Panc1 (cell line): ENCODE measurements around the gene TMED9. TPM values are rescaled to one million over a fixed set of nuclear protein-coding genes. Genes with fewer than 3 reads are reported as not detected.

Experiments
- ATAC-seq: fragments of 200-7000 bp; cut with Tn5 transposase; 2 replicates; pipeline ENCODE4 v1.9.1; 2020; ENCODE audit warnings: mild to moderate bottlenecking, moderate library complexity
- BruUV-seq: library from RNA; stranded (reverse); fragments of 400-500 nt; replicated peaks from 2 replicates; lab custom pipeline; 2021; lab: Mats Ljungman, UMichigan
- CTCF ChIA-PET: fragments of 300-600 bp; sonication (Branson Sonifier 250); formaldehyde crosslinking; loops from one replicate; lab custom pipeline; 2022; ENCODE audit warnings: antibody characterized with exemption; lab: Charles Lee
- POLR2A ChIA-PET: fragments of 300-600 bp; sonication (Branson Sonifier 250); formaldehyde crosslinking; loops from one replicate; lab custom pipeline; 2022; ENCODE audit warnings: antibody characterized with exemption; lab: Charles Lee
- DNase-seq: peaks from one replicate; pipeline ENCODE4 v3.0.0-alpha.2; 2010; ENCODE audit warnings: low read depth, low spot score
- H3K27ac ChIP-seq: 2 replicates; pipeline ENCODE4 v1.5.1; 2011; ENCODE audit warnings: mild to moderate bottlenecking, low read length, inconsistent platforms
- H3K27me3 ChIP-seq: fragments of 200-500 bp; sonication (Bioruptor generic); 2 replicates; pipeline ENCODE4 v1.6.0; 2014; ENCODE audit warnings: low read length, inconsistent platforms; ENCODE audit not compliant: control insufficient read depth, insufficient read depth
- H3K36me3 ChIP-seq: fragments of 200-500 bp; sonication (Bioruptor generic); 2 replicates; pipeline ENCODE4 v1.5.1; 2014; ENCODE audit warnings: inconsistent platforms, mild to moderate bottlenecking, low read length, moderate library complexity; ENCODE audit not compliant: control insufficient read depth, insufficient read depth
- H3K4me1 ChIP-seq: 2 replicates; pipeline ENCODE4 v1.5.1; 2011; ENCODE audit warnings: inconsistent platforms, mild to moderate bottlenecking, low read length, moderate library complexity; ENCODE audit not compliant: control insufficient read depth, insufficient read depth
- H3K4me3 ChIP-seq, 2 experiments: 2 replicates each; pipeline ENCODE4 v1.5.1; 2011 to 2012; ENCODE audit warnings: low read depth in 2 of 2, low read length in 2 of 2, mild to moderate bottlenecking in 2 of 2, inconsistent platforms in 1 of 2, moderate library complexity in 1 of 2
- H3K9me3 ChIP-seq: fragments of 200-500 bp; sonication (Bioruptor generic); 2 replicates; pipeline ENCODE4 v1.5.1; 2014; ENCODE audit warnings: low read depth, mild to moderate bottlenecking, inconsistent platforms, low read length, moderate library complexity; ENCODE audit not compliant: control insufficient read depth, insufficient read depth
- POLR2AphosphoS5 ChIP-seq: IDR thresholded peaks from 2 replicates; pipeline ENCODE4 v1.6.1; 2012; ENCODE audit warnings: mild to moderate bottlenecking, low read depth, low read length, moderate library complexity
- REST ChIP-seq, 2 experiments: IDR thresholded peaks; 2 replicates each; pipeline ENCODE4 v1.6.1; 2011 to 2012; ENCODE audit warnings: low read depth in 2 of 2, control low read depth in 1 of 2, low read length in 1 of 2, mild to moderate bottlenecking in 1 of 2, moderate library complexity in 1 of 2; ENCODE audit not compliant: insufficient read depth in 1 of 2
- SIN3A ChIP-seq: IDR thresholded peaks from 2 replicates; pipeline ENCODE4 v1.6.1; 2012; ENCODE audit warnings: low read depth, mild to moderate bottlenecking, low read length, moderate library complexity, borderline replicate concordance; ENCODE audit not compliant: insufficient read depth
- TCF7L2 ChIP-seq: IDR thresholded peaks from 2 replicates; pipeline ENCODE4 v1.6.1; 2011; ENCODE audit warnings: mild to moderate bottlenecking, low read depth, low read length, inconsistent platforms
- in situ Hi-C: cut with HindIII; loops from 2 replicates; pipeline ENCODE4 v1.10.0; 2016; ENCODE audit warnings: low sequenced_read_pairs, low pct_unique_long_range_greater_than_20kb
- intact Hi-C: fragments of 100-400 bp; cut with micrococcal nuclease; formaldehyde crosslinking; loops from one replicate; pipeline ENCODE4 v1.10.0; 2022; ENCODE audit not compliant: unreplicated experiment
- total RNA-seq: library from RNA; stranded (reverse); gene quantifications from one replicate; pipeline ENCODE4 v1.2.1, GENCODE V29; 2021; ENCODE audit not compliant: unreplicated experiment
- TF ChIP-seq, protein P1 (sequence below): fragments of 450-650 bp; IDR thresholded peaks from 2 replicates; pipeline ENCODE4 v1.5.1; 2017; ENCODE audit warnings: mild to moderate bottlenecking

Gene TMED9
- total RNA-seq, 1 experiment from 2014 or later = 293 TPM

DNA sequence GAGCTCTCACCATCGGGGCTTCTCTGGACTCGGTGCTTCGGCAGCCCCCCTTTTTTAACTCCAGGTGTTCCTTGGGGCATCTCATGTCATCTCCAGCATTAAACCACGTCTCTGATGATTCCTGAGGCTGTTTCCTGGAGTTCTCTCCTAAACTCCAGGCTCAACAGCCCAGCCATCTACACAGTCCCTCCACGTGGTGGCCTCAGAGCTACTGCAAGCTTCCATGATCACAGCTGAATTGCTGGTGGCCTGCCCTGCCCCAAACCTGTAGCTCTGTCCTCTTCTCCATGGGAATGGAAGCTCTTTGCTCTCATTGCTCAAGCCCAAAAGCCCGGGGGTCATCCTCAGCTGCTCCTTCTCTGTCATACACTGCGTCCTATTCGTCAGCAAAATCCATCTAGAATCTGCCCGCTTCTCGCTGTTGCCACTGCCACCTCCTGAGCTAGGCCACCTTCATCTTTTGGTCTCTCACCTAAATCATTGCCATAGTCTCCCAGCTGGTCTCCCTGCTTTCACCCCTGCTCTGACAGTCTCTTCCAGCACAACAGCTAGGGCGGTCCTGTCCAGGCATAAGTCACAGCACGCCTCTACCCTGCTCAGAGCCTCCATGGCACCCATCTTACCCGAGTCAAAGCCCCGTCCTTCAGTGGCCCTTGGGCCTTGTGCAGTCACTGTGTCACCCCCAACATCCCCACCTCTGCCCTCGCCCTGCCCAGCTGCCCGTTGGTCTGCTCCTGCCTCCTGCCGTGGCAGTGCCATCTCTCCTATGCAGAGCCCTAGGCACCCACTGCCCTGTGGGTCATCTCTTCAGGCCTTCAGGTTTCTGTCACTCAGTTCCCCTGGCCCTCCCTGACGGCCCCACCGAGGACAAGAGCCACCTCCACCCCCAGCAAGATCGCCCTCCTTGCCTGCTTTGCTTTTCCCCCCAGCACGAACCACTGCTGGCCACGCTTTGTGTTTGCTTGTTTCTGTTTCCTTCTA is 14.4 kb downstream of the TMED9 start:
- no TSS peak for BruUV-seq
- ChIA-PET POLR2A (interaction anchor here (0.7 kb wide), 1 partner anchor 50 kb away, joined by 4 read pairs; no protein-coding TSS in a partner anchor), CTCF (interaction anchor here (0.9 kb wide), 1 partner anchor 49 kb away, joined by 3 read pairs; no protein-coding TSS in a partner anchor)
- no peaks in the 10 kb centered on the region for H3K27me3 ChIP-seq
- H3K27ac ChIP-seq = no peak overlapping the region
- DNase-seq = no peak
- intact Hi-C loops (no loop called here), in situ Hi-C loops (no loop called here)
- H3K4me1 ChIP-seq = no peaks in the 10 kb centered on the region
- H3K9me3 ChIP-seq = no peaks in the 10 kb centered on the region
- H3K4me3 ChIP-seq = no peak overlapping the region
- H3K36me3 ChIP-seq = no peaks in the 10 kb centered on the region
- no peak for ATAC-seq
- TF ChIP-seq, protein P1, sequence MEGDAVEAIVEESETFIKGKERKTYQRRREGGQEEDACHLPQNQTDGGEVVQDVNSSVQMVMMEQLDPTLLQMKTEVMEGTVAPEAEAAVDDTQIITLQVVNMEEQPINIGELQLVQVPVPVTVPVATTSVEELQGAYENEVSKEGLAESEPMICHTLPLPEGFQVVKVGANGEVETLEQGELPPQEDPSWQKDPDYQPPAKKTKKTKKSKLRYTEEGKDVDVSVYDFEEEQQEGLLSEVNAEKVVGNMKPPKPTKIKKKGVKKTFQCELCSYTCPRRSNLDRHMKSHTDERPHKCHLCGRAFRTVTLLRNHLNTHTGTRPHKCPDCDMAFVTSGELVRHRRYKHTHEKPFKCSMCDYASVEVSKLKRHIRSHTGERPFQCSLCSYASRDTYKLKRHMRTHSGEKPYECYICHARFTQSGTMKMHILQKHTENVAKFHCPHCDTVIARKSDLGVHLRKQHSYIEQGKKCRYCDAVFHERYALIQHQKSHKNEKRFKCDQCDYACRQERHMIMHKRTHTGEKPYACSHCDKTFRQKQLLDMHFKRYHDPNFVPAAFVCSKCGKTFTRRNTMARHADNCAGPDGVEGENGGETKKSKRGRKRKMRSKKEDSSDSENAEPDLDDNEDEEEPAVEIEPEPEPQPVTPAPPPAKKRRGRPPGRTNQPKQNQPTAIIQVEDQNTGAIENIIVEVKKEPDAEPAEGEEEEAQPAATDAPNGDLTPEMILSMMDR = no peak
- TF ChIP-seq REST (IDR thresholded peaks at IDR 0.05; ENCODE audit: insufficient read depth in 1 of 2, low read depth in 2 of 2, low read length in 1 of 2) = no peak
- TF ChIP-seq SIN3A = no peak
- TF ChIP-seq TCF7L2 = no peak
- TF ChIP-seq POLR2AphosphoS5 = no peak

DNA sequence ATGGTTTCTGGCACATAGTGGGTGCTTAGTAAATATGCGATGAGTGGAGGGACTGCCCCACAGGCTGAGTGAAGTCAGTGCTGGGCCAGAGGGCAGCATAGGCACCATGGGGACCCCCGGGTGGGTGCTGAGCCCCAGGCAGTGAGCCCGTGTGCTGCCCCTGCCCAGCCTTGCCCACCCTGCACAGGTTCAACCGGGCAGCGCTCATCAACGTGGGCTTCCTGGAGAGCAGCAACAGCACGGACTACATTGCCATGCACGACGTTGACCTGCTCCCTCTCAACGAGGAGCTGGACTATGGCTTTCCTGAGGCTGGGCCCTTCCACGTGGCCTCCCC is 15.1 kb downstream of the TMED9 start:
- POLR2A ChIA-PET = no interaction called here

More for the DNA sequence above, 15.1 kb downstream of the TMED9 start:
- DNase-seq (no peak), ATAC-seq (no peak)
- Histone ChIP-seq H3K4me3 (no peak overlapping the region), H3K27ac (no peak overlapping the region), H3K27me3 (no peaks in the 10 kb centered on the region), H3K36me3 (no peaks in the 10 kb centered on the region), H3K4me1 (no peaks in the 10 kb centered on the region), H3K9me3 (no peaks in the 10 kb centered on the region)
- in situ Hi-C loops (no loop called here), intact Hi-C loops (no loop called here)
- no TSS peak for BruUV-seq
- TF ChIP-seq SIN3A = no peak
- TF ChIP-seq, protein P1 = no peak
- no peak for TF ChIP-seq REST (IDR thresholded peaks at IDR 0.05; ENCODE audit: insufficient read depth in 1 of 2, low read depth in 2 of 2, low read length in 1 of 2)
- TF ChIP-seq POLR2AphosphoS5 = no peak
- TF ChIP-seq TCF7L2 = no peak
- CTCF ChIA-PET = interaction anchor here (0.5 to 0.9 kb wide), 2 partner anchors 49 to 127 kb away, joined by 3 to 4 read pairs; no protein-coding TSS in a partner anchor
